HepG2 (cell line): Measurements from ENCODE around the gene STEAP1B. TPM values are rescaled to one million over a fixed set of nuclear protein-coding genes. Genes with fewer than 3 reads are reported as not detected.

Experiments
- ATAC-seq: fragments of 200-7000 bp; cut with Tn5 transposase; 3 replicates; pipeline ENCODE4 v1.9.1; 2020; ENCODE audit warnings: mild to moderate bottlenecking, moderate library complexity
- BruUV-seq: library from RNA; stranded (reverse); fragments of 400-500 nt; replicated peaks from 2 replicates; lab custom pipeline; 2021; lab: Mats Ljungman, UMichigan
- CTCF ChIA-PET: fragments of 300-600 bp; formaldehyde crosslinking; extraction: SDS; loops from one replicate; lab custom pipeline; 2021; ENCODE audit warnings: low total read pairs, inconsistent platforms, low intra/inter-chr PET ratio; lab: Yijun Ruan, JAX
- POLR2A ChIA-PET: fragments of 350-600 bp; sonication (Branson Sonifier 250); formaldehyde crosslinking; loops from one replicate; lab custom pipeline; 2020; ENCODE audit warnings: antibody characterized with exemption, inconsistent platforms; lab: Yijun Ruan, JAX
- DNase-seq: peaks from one replicate; pipeline ENCODE4 v3.0.0-alpha.2; 2015; ENCODE audit warnings: low spot score
- FAIRE-seq: peaks from 3 replicates; lab custom pipeline; 2011; peaks lifted over from hg19 to GRCh38; lab: Jason Lieb, UNC
- H2AFZ ChIP-seq: one replicate; pipeline ENCODE4 v1.6.1; 2011; ENCODE audit warnings: low read length, inconsistent platforms
- H3K27ac ChIP-seq: fragments of 300-600 bp; 3 replicates; pipeline ENCODE4 v1.8.0; 2011; ENCODE audit warnings: mixed run types, mild to moderate bottlenecking, mixed read lengths, low read length, inconsistent platforms; ENCODE audit not compliant: insufficient read depth; ENCODE audit errors: extremely low read length
- H3K27me3 ChIP-seq, 2 experiments: fragments of 200-600 bp in 1 of 2; 2 replicates in 1 of 2; 3 replicates in 1 of 2; pipeline versions ENCODE4 v1.6.0 to v1.8.0; 2011; ENCODE audit warnings: low read length in 2 of 2, mild to moderate bottlenecking in 2 of 2, moderate library complexity in 2 of 2, inconsistent platforms in 1 of 2; ENCODE audit not compliant: insufficient read depth in 2 of 2, control insufficient read depth in 1 of 2
- H3K36me3 ChIP-seq, 2 experiments: fragments of 200-600 bp in 1 of 2; replicated peaks in 1 of 2; 2 replicates in 1 of 2; 3 replicates in 1 of 2; pipeline versions ENCODE4 v1.5.1 to v1.8.0; 2011; ENCODE audit warnings: low read length in 2 of 2, inconsistent platforms in 1 of 2; ENCODE audit not compliant: insufficient read depth in 2 of 2, control insufficient read depth in 1 of 2
- H3K4me1 ChIP-seq: 2 replicates; pipeline ENCODE4 v1.5.1; 2012; ENCODE audit warnings: low read length, inconsistent platforms; ENCODE audit not compliant: insufficient read depth
- H3K4me2 ChIP-seq: 2 replicates; pipeline ENCODE4 v1.6.0; 2011; ENCODE audit warnings: low read depth, low read length, inconsistent platforms
- H3K4me3 ChIP-seq, 3 experiments: fragments of 200-600 bp in 1 of 3; sonication (generic), shearing (Covaris generic) in 1 of 3; replicated peaks in 1 of 3; 2 replicates each; pipeline ENCODE4 v1.5.1; 2011 to 2016; ENCODE audit warnings: low read length in 3 of 3, inconsistent platforms in 2 of 3, low read depth in 2 of 3, mild to moderate bottlenecking in 2 of 3, control low read depth in 1 of 3, mixed read lengths in 1 of 3; ENCODE audit not compliant: insufficient read depth in 1 of 3
- H3K79me2 ChIP-seq: one replicate; pipeline ENCODE4 v1.6.1; 2011; ENCODE audit warnings: low read length, inconsistent platforms; ENCODE audit not compliant: insufficient read depth
- H3K9ac ChIP-seq: 2 replicates; pipeline ENCODE4 v1.6.0; 2011; ENCODE audit warnings: mild to moderate bottlenecking, low read depth, low read length, inconsistent platforms; ENCODE audit not compliant: insufficient read depth
- H3K9me3 ChIP-seq: 2 replicates; pipeline ENCODE4 v1.5.1; 2012; ENCODE audit warnings: mild to moderate bottlenecking, low read length
- H4K20me1 ChIP-seq: 2 replicates; pipeline ENCODE4 v1.6.0; 2011; ENCODE audit warnings: inconsistent platforms, mild to moderate bottlenecking, low read length, moderate library complexity; ENCODE audit not compliant: insufficient read depth
- HDAC6 ChIP-seq: fragments of 200-600 bp; sonication (generic); IDR thresholded peaks from 2 replicates; pipeline ENCODE4 v1.7.0; 2017; ENCODE audit warnings: mild to moderate bottlenecking, antibody characterized with exemption, low read length, low read depth
- ISX ChIP-seq: sonication (generic); formaldehyde crosslinking; conservative IDR thresholded peaks from 2 replicates; pipeline ENCODE4 v1.5.0; 2020; ENCODE audit warnings: missing genetic modification reagents
- PHF21A ChIP-seq: sonication (generic); formaldehyde crosslinking; IDR thresholded peaks from 2 replicates; pipeline ENCODE4 v1.5.0; 2020; ENCODE audit warnings: mild to moderate bottlenecking, missing genetic modification reagents
- TEAD3 ChIP-seq: optimal IDR thresholded peaks from 2 replicates; pipeline ENCODE3; 2016; ENCODE audit warnings: borderline replicate concordance
- ZBTB7A ChIP-seq: sonication (generic); formaldehyde crosslinking; IDR thresholded peaks from 2 replicates; pipeline ENCODE4 v1.8.0; 2022; ENCODE audit warnings: mild to moderate bottlenecking, missing genetic modification reagents
- ZNF670 ChIP-seq: sonication (generic); formaldehyde crosslinking; IDR thresholded peaks from 2 replicates; pipeline ENCODE4 v1.8.0; 2022; ENCODE audit warnings: mild to moderate bottlenecking, missing genetic modification reagents, borderline replicate concordance
- in situ Hi-C: cut with HindIII; loops from 2 replicates; pipeline ENCODE4 v1.10.0; 2017; ENCODE audit warnings: low pct_unique_long_range_greater_than_20kb; ENCODE audit not compliant: extremely low pct_ligation_motif_present
- intact Hi-C: fragments of 100-400 bp; cut with micrococcal nuclease; formaldehyde crosslinking; loops from one replicate; pipeline ENCODE4 v1.10.0; 2022; ENCODE audit not compliant: unreplicated experiment
- polyA plus RNA-seq, 8 experiments: library from polyadenylated mRNA; depleted of rRNA in 3 of 8; stranded (reverse) in 7 of 8; unstranded in 1 of 8; fragments of >200 nt; fragmentation: Illumina TruSeq in 4 of 8; extraction: Trizol in 4 of 8; gene quantifications; 2 replicates each; pipeline versions ENCODE4 v1.2.1 to v1.2.3, GENCODE V29; 2011 to 2016; ENCODE audit warnings: low read depth in 4 of 8, missing spikeins in 1 of 8, mixed read lengths in 1 of 8; ENCODE audit not compliant: insufficient read depth in 1 of 8
- total RNA-seq, 5 experiments: library from RNA; depleted of rRNA; stranded (reverse); fragments of >200 nt; fragmentation: Illumina TruSeq; extraction: Trizol; gene quantifications; 2 replicates each; pipeline ENCODE4 v1.2.3, GENCODE V29; 2016; ENCODE audit warnings: low read depth in 1 of 5
- TF ChIP-seq, protein P1 (sequence below): sonication (generic); formaldehyde crosslinking; IDR thresholded peaks from 2 replicates; pipeline ENCODE4 v1.4.0; 2020; ENCODE audit warnings: missing genetic modification reagents
- TF ChIP-seq, protein P2 (sequence below): sonication (generic); formaldehyde crosslinking; IDR thresholded peaks from 2 replicates; pipeline ENCODE4 v1.4.0; 2020; ENCODE audit warnings: mild to moderate bottlenecking, missing genetic modification reagents

STEAP1B gene
- total and polyA plus RNA-seq, 2 of the 13 experiments (the other 11 are each of a cell fraction or from before 2014, with no cell fraction given): not detected

DNA sequence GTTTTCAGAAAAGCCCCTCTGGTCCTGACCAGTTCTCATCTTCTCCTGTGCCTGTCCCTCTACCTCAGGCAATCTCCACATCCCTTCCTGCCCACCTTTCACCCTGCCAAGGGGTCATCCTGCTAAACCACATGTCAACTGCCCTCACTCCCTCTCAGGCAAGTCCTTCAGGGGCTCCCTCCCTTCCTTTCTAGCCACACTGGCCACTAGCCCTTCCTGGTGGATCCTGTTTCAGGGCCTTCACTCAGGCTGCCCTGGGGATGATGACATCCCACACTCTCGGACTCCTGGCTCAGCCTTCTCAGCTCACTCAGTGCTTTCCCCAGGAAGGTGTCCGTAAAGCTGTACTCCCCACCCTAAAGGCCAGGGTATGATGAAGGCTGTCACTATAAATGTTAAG is 13.4 kb downstream of the STEAP1B start (continued):
- TF ChIP-seq, protein P1, sequence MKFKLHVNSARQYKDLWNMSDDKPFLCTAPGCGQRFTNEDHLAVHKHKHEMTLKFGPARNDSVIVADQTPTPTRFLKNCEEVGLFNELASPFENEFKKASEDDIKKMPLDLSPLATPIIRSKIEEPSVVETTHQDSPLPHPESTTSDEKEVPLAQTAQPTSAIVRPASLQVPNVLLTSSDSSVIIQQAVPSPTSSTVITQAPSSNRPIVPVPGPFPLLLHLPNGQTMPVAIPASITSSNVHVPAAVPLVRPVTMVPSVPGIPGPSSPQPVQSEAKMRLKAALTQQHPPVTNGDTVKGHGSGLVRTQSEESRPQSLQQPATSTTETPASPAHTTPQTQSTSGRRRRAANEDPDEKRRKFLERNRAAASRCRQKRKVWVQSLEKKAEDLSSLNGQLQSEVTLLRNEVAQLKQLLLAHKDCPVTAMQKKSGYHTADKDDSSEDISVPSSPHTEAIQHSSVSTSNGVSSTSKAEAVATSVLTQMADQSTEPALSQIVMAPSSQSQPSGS (CRISPR knock-in tag): no peak

DNA sequence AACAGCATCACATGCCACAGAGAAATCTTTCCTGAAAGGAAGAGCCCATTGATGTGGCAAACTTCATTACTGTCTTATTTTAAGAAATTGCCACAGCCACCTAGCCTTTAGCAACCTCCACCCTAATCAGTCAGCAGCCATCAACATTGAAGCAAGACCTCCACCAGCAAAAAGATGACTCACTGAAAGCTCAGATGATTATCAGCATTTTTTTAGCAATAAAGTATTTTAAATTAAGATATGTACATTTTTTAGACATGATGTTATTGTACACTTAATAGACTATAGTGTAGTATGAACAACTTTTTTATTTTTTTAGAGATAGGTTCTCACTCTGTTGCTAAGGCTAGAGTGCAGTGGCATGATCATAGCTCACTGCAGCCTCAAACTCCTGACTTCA is 14.8 kb downstream of the STEAP1B start:
- H3K36me3 ChIP-seq: no peaks in the 10 kb centered on the region
- H3K4me3 ChIP-seq: no peak overlapping the region
- H3K79me2 ChIP-seq: no peaks in the 10 kb centered on the region
- H3K9me3 ChIP-seq: no peaks in the 10 kb centered on the region
- no peak for FAIRE-seq
- no peak overlapping the region for H3K27ac ChIP-seq
- no peak overlapping the region for H2AFZ ChIP-seq
- intact Hi-C loops: loop anchor here (5.0 kb wide), 1 partner anchor 188 kb away; no protein-coding TSS in a partner anchor
- ChIA-PET CTCF (no interaction called here), POLR2A (no interaction called here)
- in situ Hi-C loops: loop anchor here (5.0 kb wide), 1 partner anchor 383 kb away; no protein-coding TSS in a partner anchor
- H3K9ac ChIP-seq: no peak overlapping the region
- no peak for ATAC-seq
- H3K4me1 ChIP-seq: no peaks in the 10 kb centered on the region; the same call in 1 of the 2 replicates
- peaks cover 0 to 22% of the 10 kb centered on the region in 2 experiments; a peak in 1 of 5 replicates for H3K27me3 ChIP-seq
- no peak overlapping the region for H3K4me2 ChIP-seq
- no peak for DNase-seq
- TF ChIP-seq ZNF670 (CRISPR knock-in tag) (no peak), PHF21A (CRISPR knock-in tag) (no peak), TEAD3 (CRISPR knock-in tag) (no peak), ISX (CRISPR knock-in tag) (no peak), HDAC6 (no peak), ZBTB7A (CRISPR knock-in tag) (no peak)
- TF ChIP-seq, protein P2, sequence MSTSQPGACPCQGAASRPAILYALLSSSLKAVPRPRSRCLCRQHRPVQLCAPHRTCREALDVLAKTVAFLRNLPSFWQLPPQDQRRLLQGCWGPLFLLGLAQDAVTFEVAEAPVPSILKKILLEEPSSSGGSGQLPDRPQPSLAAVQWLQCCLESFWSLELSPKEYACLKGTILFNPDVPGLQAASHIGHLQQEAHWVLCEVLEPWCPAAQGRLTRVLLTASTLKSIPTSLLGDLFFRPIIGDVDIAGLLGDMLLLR (CRISPR knock-in tag): no peak
- BruUV-seq: no TSS peak
- H4K20me1 ChIP-seq: no peaks in the 10 kb centered on the region
